Right atrium auricular region (tissue), 2 donors: Measurements from ENCODE around the gene LAMB1. TPM values are rescaled to one million over a fixed set of nuclear protein-coding genes. Genes with fewer than 3 reads are reported as not detected.

ENCODE experiments used
- DNase-seq: peaks from one replicate; pipeline ENCODE4 v3.0.0-alpha.2; 2019; ENCODE audit warnings: low spot score
- H3K27ac ChIP-seq, 2 donors: fragments of 200-600 bp; sonication (generic); 1 replicate in 1 of 2; 2 replicates in 1 of 2; pipeline ENCODE4 v1.5.1; 2016 to 2019
- H3K27me3 ChIP-seq, 2 donors: fragments of 200-600 bp; sonication (generic); one replicate each; pipeline versions ENCODE4 v1.5.1 to v1.6.0; 2017 to 2019
- H3K36me3 ChIP-seq: fragments of 200-600 bp; sonication (generic); one replicate; pipeline ENCODE4 v1.5.1; 2016
- H3K4me1 ChIP-seq, 2 donors: fragments of 200-600 bp; sonication (generic); one replicate each; pipeline versions ENCODE4 v1.5.1 to v1.6.0; 2017 to 2019
- H3K4me3 ChIP-seq, 2 donors: fragments of 200-600 bp; sonication (generic); 1 replicate in 1 of 2; 2 replicates in 1 of 2; pipeline ENCODE4 v1.5.1; 2017 to 2019; ENCODE audit warnings: mild to moderate bottlenecking in 1 of 2, moderate library complexity in 1 of 2
- H3K9me3 ChIP-seq, 2 donors: fragments of 200-600 bp; sonication (generic); one replicate each; pipeline ENCODE4 v1.5.1; 2019
- total RNA-seq, 2 donors: library from RNA; depleted of rRNA; stranded (reverse); fragments of >200 nt; gene quantifications; one replicate each; pipeline ENCODE4 v1.1.0, GENCODE V29; 2016
- TF ChIP-seq, protein P1 (sequence below), 2 donors: fragments of 200-600 bp; sonication (generic); IDR thresholded peaks; one replicate each; pipeline ENCODE4 v1.5.1; 2019; ENCODE audit warnings: antibody characterized with exemption in 2 of 2

LAMB1 gene
- total RNA-seq, 2 donors from 2014 or later = 52.2 to 60.7 TPM

DNA sequence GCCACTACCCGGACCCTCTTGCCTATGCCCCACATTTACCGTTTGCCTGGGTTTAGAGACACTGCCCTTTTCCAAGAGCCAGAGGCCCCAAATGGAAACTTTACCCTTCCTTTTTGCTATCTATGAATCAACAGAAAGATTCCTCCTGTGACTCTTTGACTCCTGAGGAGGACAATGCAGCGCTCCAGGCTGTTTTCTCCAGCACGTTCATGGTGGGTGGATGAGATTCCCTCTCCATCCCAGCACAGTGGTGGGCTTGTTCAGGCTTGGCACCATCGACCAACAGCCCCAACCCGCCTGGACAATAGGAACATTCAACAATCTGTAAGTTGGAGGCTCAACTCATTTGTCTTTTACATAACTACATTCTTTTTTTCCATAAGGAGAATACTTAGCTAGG lies 56.1 kb downstream of the LAMB1 start:
- DNase-seq = no peak
- TF ChIP-seq, protein P1, sequence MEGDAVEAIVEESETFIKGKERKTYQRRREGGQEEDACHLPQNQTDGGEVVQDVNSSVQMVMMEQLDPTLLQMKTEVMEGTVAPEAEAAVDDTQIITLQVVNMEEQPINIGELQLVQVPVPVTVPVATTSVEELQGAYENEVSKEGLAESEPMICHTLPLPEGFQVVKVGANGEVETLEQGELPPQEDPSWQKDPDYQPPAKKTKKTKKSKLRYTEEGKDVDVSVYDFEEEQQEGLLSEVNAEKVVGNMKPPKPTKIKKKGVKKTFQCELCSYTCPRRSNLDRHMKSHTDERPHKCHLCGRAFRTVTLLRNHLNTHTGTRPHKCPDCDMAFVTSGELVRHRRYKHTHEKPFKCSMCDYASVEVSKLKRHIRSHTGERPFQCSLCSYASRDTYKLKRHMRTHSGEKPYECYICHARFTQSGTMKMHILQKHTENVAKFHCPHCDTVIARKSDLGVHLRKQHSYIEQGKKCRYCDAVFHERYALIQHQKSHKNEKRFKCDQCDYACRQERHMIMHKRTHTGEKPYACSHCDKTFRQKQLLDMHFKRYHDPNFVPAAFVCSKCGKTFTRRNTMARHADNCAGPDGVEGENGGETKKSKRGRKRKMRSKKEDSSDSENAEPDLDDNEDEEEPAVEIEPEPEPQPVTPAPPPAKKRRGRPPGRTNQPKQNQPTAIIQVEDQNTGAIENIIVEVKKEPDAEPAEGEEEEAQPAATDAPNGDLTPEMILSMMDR (IDR thresholded peaks at IDR 0.05) = no peak
- H3K9me3 ChIP-seq = no peaks in the 10 kb centered on the region
- peak overlapping the region in 1 of 2 donors; percentile 13 for H3K27ac ChIP-seq
- no peaks in the 10 kb centered on the region for H3K27me3 ChIP-seq
- H3K36me3 ChIP-seq = peaks cover 34% of the 10 kb centered on the region
- H3K4me3 ChIP-seq = no peak overlapping the region
- peaks cover 0 to 5% of the 10 kb centered on the region in 2 donors for H3K4me1 ChIP-seq

GRCh38 chr7:107946451-107946850 lies 56.5 kb downstream of the LAMB1 start:
- no peaks in the 10 kb centered on the region for H3K27me3 ChIP-seq
- peaks cover 0 to 5% of the 10 kb centered on the region in 2 donors for H3K4me1 ChIP-seq
- H3K4me3 ChIP-seq = no peak overlapping the region
- peak overlapping the region in 1 of 2 donors; percentile 13 for H3K27ac ChIP-seq
- peaks cover 29% of the 10 kb centered on the region for H3K36me3 ChIP-seq
- TF ChIP-seq, protein P1 (IDR thresholded peaks at IDR 0.05) = no peak
- no peak for DNase-seq
- H3K9me3 ChIP-seq = no peaks in the 10 kb centered on the region

- Histone ChIP-seq H3K27ac (peak overlapping the region in 1 of 2 donors; percentile 22), H3K4me1 (peaks cover 0 to 8% of the 10 kb centered on the region in 2 donors), H3K36me3 (peaks cover 22% of the 10 kb centered on the region), H3K4me3 (no peak overlapping the region), H3K9me3 (no peaks in the 10 kb centered on the region), H3K27me3 (no peaks in the 10 kb centered on the region)
- TF ChIP-seq, protein P1 (IDR thresholded peaks at IDR 0.05) = no peak
- DNase-seq = no peak
Observed at GRCh38 chr7:107945332-107945731, 57.6 kb downstream of the LAMB1 start.

- peak overlapping the region in 1 of 2 donors; percentile 22 for H3K27ac ChIP-seq
- H3K36me3 ChIP-seq = peaks cover 21% of the 10 kb centered on the region
- no peaks in the 10 kb centered on the region for H3K9me3 ChIP-seq
- DNase-seq = no peak
- no peaks in the 10 kb centered on the region for H3K27me3 ChIP-seq
- peaks cover 0 to 15% of the 10 kb centered on the region in 2 donors for H3K4me1 ChIP-seq
- no peak overlapping the region for H3K4me3 ChIP-seq
- TF ChIP-seq, protein P1 (IDR thresholded peaks at IDR 0.05) = no peak
Observed at GRCh38 chr7:107944411-107945169, 58.4 kb downstream of the LAMB1 start.

GRCh38 chr7:107943018-107943417 lies 59.9 kb downstream of the LAMB1 start:
- peaks cover 0 to 28% of the 10 kb centered on the region in 2 donors for H3K4me1 ChIP-seq
- DNase-seq = no peak
- no peaks in the 10 kb centered on the region for H3K27me3 ChIP-seq
- no peaks in the 10 kb centered on the region for H3K9me3 ChIP-seq
- no peak overlapping the region for H3K4me3 ChIP-seq
- H3K27ac ChIP-seq = no peak overlapping the region
- peaks cover 21% of the 10 kb centered on the region for H3K36me3 ChIP-seq
- TF ChIP-seq, protein P1 (IDR thresholded peaks at IDR 0.05) = no peak
